NCI-H1105 (cell line): Measurements from ENCODE around the gene SH3BGR.
"Not testable (repeated sequence)": the region's sequence is repeated elsewhere in the genome, so short reads cannot be mapped to it uniquely, and the experiment has no call there.

ENCODE experiments used
- DNase-seq: peaks from one replicate; lab custom pipeline; 2025; lab: John Stamatoyannopoulos, UW

SH3BGR gene

GRCh38 chr21:39451332-39452206 lies at the start of gene SH3BGR:
Gene SH3BGR (plus strand): TSS chr21:39451970. CDS start chr21:39452097, 127 bp downstream.
- DNase-seq, result no peak

GRCh38 chr21:39406065-39406464 lies 45.7 kb upstream of the SH3BGR start:
- DNase-seq, result no peak

- DNase-seq, result not testable (repeated sequence)
These were observed 32.6 kb upstream of the SH3BGR start for GRCh38 chr21:39419204-39419603.

DNA sequence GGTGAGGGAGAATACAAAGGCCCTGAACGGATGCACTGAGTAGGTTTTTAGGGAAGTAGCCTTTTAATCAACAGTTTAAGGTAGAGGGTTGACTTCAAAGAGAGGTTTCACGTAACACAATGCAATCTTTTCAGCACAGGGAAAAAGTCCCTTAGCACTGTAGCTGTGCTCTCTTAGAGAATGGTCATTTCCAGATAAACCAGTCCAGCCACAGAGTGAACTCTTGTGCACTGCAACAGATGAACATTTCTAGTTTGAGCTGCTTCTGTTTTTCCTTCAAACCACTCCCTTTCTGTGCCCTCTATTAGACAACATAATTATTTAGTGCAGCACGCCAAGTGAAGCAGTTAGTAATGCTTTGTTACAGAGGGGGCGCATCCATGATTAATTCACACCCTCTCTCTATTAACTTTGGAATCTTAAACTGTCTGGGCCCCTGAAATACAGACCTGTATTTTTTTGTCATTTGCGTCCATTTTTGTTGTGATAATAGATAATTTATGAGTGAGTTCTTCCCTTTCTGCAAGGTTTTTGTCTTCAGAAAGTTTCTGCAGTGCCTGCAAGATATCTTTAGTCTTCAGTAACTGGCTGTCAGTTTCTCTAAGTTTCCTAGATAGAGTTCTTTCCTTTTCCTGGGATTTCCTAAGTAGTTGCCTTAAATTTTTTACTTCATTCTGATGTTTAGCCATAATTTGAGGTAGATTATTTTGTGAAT lies 29.1 kb upstream of the SH3BGR start:
- no peak for DNase-seq

- no peak for DNase-seq
These were observed 22.3 kb upstream of the SH3BGR start for GRCh38 chr21:39429445-39429844.

DNA sequence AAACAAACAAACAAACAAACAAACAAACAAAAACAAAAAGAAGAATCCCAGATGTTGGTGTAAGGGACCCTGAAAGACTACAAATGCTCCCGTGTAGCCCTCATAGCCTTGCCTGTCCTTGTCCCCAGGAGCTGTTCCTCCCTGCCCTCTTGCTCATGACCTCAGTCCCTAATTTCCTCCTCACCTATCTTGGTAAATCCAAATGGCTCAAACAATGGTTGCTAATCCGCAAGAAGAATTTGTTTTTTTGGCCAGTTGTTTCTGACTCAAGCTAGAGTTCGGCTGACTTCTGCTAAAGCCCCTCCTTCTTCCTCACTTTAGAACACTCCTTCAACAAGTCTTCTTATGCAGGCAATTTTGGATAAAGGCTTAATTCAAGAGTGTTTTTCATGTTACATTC lies 21.8 kb upstream of the SH3BGR start:
- DNase-seq, result no peak

DNA sequence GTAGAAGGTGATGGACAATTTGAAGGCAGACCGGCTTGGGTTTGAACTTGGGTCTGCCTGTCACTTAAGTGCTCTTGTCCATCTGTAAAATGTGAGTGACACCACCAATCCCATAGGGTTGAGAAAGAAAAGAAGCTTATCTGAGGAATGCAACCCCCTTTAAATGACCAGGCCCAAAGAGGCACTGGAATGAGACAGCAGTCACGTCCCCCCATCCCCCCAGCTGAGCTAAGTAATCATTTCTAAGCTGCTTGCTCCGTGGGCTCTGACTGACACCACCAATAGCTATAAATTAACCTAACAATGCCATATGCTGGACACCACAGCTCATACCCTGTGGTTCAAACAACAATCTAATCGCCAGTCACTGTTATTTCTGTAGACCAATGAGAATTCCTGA lies 21.3 kb upstream of the SH3BGR start:
- DNase-seq, result no peak

DNA sequence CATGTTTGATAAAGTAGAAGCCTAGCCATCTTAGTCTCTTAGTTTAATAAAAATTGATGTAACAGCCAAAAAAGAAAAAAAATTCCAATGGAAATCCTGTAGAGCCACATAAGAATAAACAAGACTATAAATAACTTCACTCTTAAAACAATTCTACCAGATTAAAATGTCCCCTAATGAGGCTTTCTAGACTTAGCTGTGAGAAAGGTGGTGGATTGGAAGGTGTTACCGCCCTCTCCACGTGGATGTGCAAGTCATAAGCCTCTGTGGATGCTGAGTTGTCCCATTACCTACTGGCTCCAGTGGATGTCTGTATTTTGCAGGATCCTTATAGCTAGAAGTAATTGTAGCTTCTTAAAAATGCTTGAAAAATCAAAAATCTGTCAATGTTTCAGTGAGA lies 20.8 kb upstream of the SH3BGR start:
- no peak for DNase-seq

DNA sequence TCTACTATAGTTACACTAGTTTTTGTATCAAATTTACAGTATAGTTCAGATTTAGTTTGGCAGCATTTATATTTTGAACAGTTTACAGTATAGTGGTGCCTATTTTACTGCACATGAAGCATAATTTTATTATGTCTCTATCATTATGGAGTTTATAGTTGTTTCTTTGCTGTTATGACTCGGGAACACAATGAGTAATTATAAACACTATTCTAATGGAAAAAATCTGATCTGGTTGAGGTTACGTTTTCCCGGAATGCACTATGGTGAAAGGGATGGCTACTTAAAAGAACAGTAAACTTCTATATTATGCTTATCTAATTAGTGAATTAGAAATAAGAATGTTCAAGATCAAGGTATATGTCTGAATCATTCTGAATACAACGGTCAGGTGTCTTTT lies 16.8 kb upstream of the SH3BGR start:
- no peak for DNase-seq

- DNase-seq, result no peak
These were observed 12.5 kb upstream of the SH3BGR start for GRCh38 chr21:39439232-39439631.

- DNase-seq, result peak; percentile 39
These were observed 10.0 kb upstream of the SH3BGR start for GRCh38 chr21:39441502-39442475.

DNA sequence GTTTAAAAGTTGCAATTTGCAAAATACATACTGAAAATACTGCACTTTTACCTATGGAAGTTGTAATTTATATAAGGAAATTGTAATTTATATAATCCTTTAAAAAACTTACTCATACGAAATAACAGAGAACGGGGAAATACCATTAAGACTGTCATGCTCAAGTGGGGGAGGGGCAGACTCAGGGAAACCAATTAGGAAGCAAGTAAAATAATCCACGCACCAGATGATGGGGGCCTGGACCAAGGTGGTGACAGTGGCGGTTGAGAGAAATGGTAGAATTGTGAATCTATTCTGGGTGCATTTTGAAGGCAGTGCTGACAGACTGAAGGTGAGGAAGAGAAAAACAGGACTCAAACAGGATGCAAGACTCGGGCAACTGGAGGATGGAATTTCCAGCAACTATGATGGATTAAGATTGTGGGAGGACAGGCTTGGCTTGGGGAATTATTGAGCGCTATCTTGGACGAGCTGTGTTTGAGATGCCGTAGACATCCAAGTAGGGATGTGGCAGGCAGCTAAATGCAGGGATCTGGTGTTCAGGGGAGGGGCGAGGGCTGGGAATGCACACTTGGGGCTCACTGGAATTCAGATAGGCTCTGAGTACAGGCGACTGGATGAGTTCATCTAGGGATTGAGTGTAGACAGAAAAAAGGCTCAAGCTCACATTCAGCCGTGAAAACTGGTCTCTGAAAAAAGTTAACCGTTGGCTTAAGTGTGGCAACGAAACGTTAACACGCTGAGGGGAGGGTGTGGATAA lies 7.2 kb upstream of the SH3BGR start:
- DNase-seq, result no peak

DNA sequence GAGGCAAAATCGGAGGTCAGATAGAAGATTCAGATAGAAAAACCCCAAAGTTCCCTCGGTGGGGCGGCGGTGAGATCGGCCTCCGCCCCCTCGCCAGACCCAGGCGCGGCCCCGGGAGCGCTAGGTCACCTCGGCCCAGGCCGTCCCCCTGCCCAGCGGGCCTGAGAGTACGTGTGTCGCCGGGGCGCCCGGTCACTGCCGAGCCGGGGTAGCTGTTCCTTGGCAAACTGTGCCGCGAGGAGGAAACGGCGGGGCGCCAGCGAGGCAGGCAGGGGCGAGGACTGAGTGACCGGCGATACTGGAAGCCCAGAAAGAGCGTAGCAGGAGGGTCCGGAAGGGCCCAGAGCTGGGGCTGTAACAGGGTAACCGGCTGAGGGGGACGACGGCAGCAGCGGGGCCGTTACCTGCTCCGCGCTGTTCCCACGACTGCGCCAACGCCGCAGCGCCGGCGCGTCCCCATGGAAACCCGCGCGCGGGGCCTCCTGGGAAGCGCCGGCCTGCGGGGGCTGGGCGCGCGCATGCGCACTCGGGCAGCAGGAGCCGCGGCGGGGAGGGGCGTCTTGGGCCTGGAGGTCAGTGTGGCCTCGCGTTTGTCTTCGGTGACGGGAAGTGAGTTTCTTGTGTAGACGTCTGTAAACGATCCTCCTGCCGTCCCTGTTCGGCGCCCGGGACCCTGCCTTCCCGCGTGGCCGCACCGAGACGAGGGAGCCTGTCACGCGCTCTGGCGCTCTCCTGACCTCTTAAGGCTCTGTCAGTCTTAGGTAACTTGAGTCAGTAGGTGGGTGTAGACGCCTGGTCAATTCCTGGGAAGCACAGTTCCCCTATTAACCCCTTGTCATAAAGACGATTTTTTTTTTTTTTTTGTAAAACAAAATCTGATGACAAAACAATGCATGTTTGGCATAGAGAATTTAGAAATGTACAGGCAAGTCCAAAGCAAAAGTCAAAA lies 6.2 kb upstream of the SH3BGR start, which contains the start of gene LCA5L:
Gene LCA5L, minus strand, starts transcription at position 458 of the 949 bp plus-strand sequence. CDS start 17,285 bp downstream, outside the sequence.
- peak; percentile 94 for DNase-seq

- no peak for DNase-seq
These were observed 4.5 kb upstream of the SH3BGR start for GRCh38 chr21:39447264-39447663.

- no peak for DNase-seq
These were observed 618 bp downstream of the SH3BGR start for GRCh38 chr21:39452207-39452969.

GRCh38 chr21:39452970-39453342 lies 1.2 kb downstream of the SH3BGR start:
- no peak for DNase-seq

- DNase-seq, result no peak
These were observed 1.9 kb downstream of the SH3BGR start for GRCh38 chr21:39453571-39454179.

DNA sequence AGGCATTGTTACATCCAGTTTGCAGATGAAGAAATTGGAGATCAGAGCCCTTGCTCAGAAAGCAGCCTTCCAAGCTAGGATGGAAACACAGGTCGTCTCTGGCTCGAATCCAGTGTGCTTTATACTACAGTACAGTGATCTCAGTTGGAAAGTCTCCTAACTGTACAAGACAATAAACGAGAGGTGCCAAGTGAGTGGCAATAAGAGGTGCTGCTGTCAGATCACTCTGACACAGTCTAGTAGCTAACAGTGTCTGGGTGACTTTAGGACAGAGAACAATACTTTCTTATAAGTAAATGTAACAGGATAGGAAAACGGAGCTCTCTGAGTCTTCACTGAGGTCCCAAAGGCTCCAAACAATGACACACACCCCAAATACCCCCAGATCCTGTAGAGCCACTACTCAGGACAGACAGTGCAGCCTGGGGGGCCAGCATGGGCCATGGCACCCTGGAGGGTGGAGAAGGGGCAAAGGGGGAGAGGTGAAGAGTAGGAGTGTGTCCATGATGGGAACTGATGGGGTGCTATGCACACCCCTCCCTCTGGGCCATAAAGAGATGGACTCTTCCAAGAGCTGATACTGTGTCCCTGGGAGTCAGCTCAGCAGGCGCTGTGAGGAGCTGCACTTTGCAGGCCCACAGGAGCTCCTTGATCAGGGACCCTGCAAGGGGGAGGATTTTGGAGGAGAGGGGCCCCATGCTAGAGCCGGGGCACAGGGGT lies 3.3 kb downstream of the SH3BGR start:
- no peak for DNase-seq
